Endothelial cell of umbilical vein (primary cell): ENCODE data around the gene C1QA. TPM values are rescaled to one million over a fixed set of nuclear protein-coding genes. Genes with fewer than 3 reads are reported as not detected.

Source experiments
- BruUV-seq: library from RNA; stranded (reverse); fragments of 400-500 nt; replicated peaks from 2 replicates; lab custom pipeline; 2021; lab: Mats Ljungman, UMichigan
- CTCF ChIA-PET: fragments of 300-600, 350-600 bp; sonication (Branson Sonifier 250); formaldehyde crosslinking; loops from one replicate; lab custom pipeline; 2021; ENCODE audit warnings: antibody characterized with exemption, inconsistent platforms; lab: Charles Lee
- POLR2A ChIA-PET: fragments of 300-600, 350-600 bp; sonication (Branson Sonifier 250); formaldehyde crosslinking; loops from one replicate; lab custom pipeline; 2021; ENCODE audit warnings: antibody characterized with exemption, inconsistent platforms; lab: Charles Lee
- DNase-seq: peaks from one replicate; pipeline ENCODE4 v3.0.0-alpha.2; 2011; ENCODE audit warnings: low read depth, low spot score
- FAIRE-seq: peaks from 2 replicates; lab custom pipeline; 2011; peaks lifted over from hg19 to GRCh38; lab: Jason Lieb, UNC
- H2AFZ ChIP-seq: 2 replicates; pipeline ENCODE4 v1.6.0; 2012; ENCODE audit warnings: low read depth, low read length, control low read depth, inconsistent platforms
- H3K27ac ChIP-seq: 2 replicates; pipeline ENCODE4 v1.5.1; 2011; ENCODE audit warnings: low read depth, mild to moderate bottlenecking, control low read depth, low read length, moderate library complexity; ENCODE audit not compliant: insufficient read depth
- H3K27me3 ChIP-seq, 2 experiments: 2 replicates each; pipeline versions ENCODE4 v1.6.0 to v1.6.1; 2011; ENCODE audit warnings: low read length in 2 of 2, mixed read lengths in 1 of 2; ENCODE audit not compliant: control insufficient read depth in 2 of 2, insufficient read depth in 2 of 2
- H3K36me3 ChIP-seq, 2 experiments: 2 replicates in 1 of 2; 3 replicates in 1 of 2; pipeline ENCODE4 v1.5.1; 2011; ENCODE audit warnings: low read length in 2 of 2, mild to moderate bottlenecking in 1 of 2, moderate library complexity in 1 of 2; ENCODE audit not compliant: control insufficient read depth in 2 of 2, insufficient read depth in 2 of 2; ENCODE audit errors: extremely low read depth in 1 of 2
- H3K4me1 ChIP-seq: 3 replicates; pipeline ENCODE4 v1.5.1; 2011; ENCODE audit warnings: mild to moderate bottlenecking, low read length; ENCODE audit not compliant: control insufficient read depth, insufficient read depth; ENCODE audit errors: extremely low read depth
- H3K4me2 ChIP-seq: 2 replicates; pipeline ENCODE4 v1.6.1; 2011; ENCODE audit warnings: low read length, control low read depth, mixed read lengths; ENCODE audit not compliant: insufficient read depth
- H3K4me3 ChIP-seq, 3 experiments: fragments of 200-600 bp in 1 of 3; sonication (generic), shearing (Covaris generic) in 1 of 3; replicated peaks in 1 of 3; 2 replicates each; pipeline ENCODE4 v1.5.1; 2011 to 2016; ENCODE audit warnings: control low read depth in 3 of 3, low read length in 3 of 3, mild to moderate bottlenecking in 2 of 3, inconsistent platforms in 1 of 3, low read depth in 1 of 3, moderate library complexity in 1 of 3; ENCODE audit not compliant: insufficient read depth in 1 of 3
- H3K79me2 ChIP-seq: 2 replicates; pipeline ENCODE4 v1.6.0; 2012; ENCODE audit warnings: low read length, inconsistent platforms; ENCODE audit not compliant: control insufficient read depth, insufficient read depth
- H3K9ac ChIP-seq: replicated peaks from 2 replicates; pipeline ENCODE3; 2011; ENCODE audit warnings: low read length, control low read depth; ENCODE audit not compliant: insufficient read depth; ENCODE audit errors: extremely low read depth
- H3K9me1 ChIP-seq: replicated peaks from 3 replicates; pipeline ENCODE4 v1.6.0; 2011; ENCODE audit warnings: mild to moderate bottlenecking, low read length; ENCODE audit not compliant: control insufficient read depth, insufficient read depth; ENCODE audit errors: extremely low read depth
- H3K9me3 ChIP-seq: replicated peaks from 2 replicates; pipeline ENCODE4 v1.5.1; 2012; ENCODE audit warnings: low read length, inconsistent platforms; ENCODE audit not compliant: control insufficient read depth, insufficient read depth
- H4K20me1 ChIP-seq: replicated peaks from 2 replicates; pipeline ENCODE3; 2011; ENCODE audit warnings: mild to moderate bottlenecking, low read length; ENCODE audit not compliant: control insufficient read depth, insufficient read depth; ENCODE audit errors: extremely low read depth
- CTCF ChIP-seq, 2 donors: IDR thresholded peaks; 1 replicate in 1 of 2; 2 replicates in 1 of 2; pipeline ENCODE4 v1.5.1; 2011; ENCODE audit warnings: low read length in 2 of 2, mild to moderate bottlenecking in 2 of 2, moderate library complexity in 2 of 2, control low read depth in 1 of 2, inconsistent platforms in 1 of 2, low read depth in 1 of 2; ENCODE audit not compliant: insufficient read depth in 1 of 2; ENCODE audit errors: extremely low read depth in 1 of 2
- EZH2 ChIP-seq: IDR thresholded peaks from 2 replicates; pipeline ENCODE4 v1.6.1; 2012; ENCODE audit warnings: borderline replicate concordance, low read depth, mild to moderate bottlenecking, moderate library complexity, low read length, inconsistent platforms; ENCODE audit not compliant: severe bottlenecking
- FOS ChIP-seq: IDR thresholded peaks from 2 replicates; pipeline ENCODE4 v1.6.1; 2011; ENCODE audit warnings: mild to moderate bottlenecking, low read length, moderate library complexity, borderline replicate concordance; ENCODE audit not compliant: insufficient read depth
- GATA2 ChIP-seq: IDR thresholded peaks from 2 replicates; pipeline ENCODE4 v1.7.0; 2011; ENCODE audit warnings: low read depth, mild to moderate bottlenecking, moderate library complexity, mixed read lengths, low read length; ENCODE audit not compliant: insufficient read length, insufficient read depth
- JUN ChIP-seq: IDR thresholded peaks from 2 replicates; pipeline ENCODE4 v1.6.1; 2011; ENCODE audit warnings: borderline replicate concordance, low read depth; ENCODE audit not compliant: insufficient read length, insufficient read depth
- MAX ChIP-seq: IDR thresholded peaks from 2 replicates; pipeline ENCODE4 v1.6.1; 2011; ENCODE audit not compliant: insufficient read depth, insufficient read length
- MYC ChIP-seq: IDR thresholded peaks from one replicate; pipeline ENCODE4 v1.6.1; 2011; ENCODE audit warnings: mild to moderate bottlenecking, low read depth, low read length
- POLR2A ChIP-seq: IDR thresholded peaks from 2 replicates; pipeline ENCODE4 v1.6.1; 2012; ENCODE audit warnings: low read depth, mild to moderate bottlenecking, control low read depth, low read length
- POLR2AphosphoS5 ChIP-seq: IDR thresholded peaks from 2 replicates; pipeline ENCODE4 v1.6.1; 2012; ENCODE audit warnings: low read depth, mild to moderate bottlenecking, control low read depth, low read length, moderate library complexity; ENCODE audit not compliant: insufficient read depth
- dilution Hi-C: fragments of 300-500 bp; cut with MboI; formaldehyde crosslinking; loops from one replicate; pipeline ENCODE4 v1.15.0; 2019; ENCODE audit warnings: low sequenced_read_pairs; ENCODE audit not compliant: extremely low pct_ligation_motif_present
- intact Hi-C: fragments of 100-400 bp; cut with micrococcal nuclease; formaldehyde crosslinking; loops from one replicate; pipeline ENCODE4 v1.10.0; 2022
- polyA plus RNA-seq, 4 experiments: library from polyadenylated mRNA; depleted of rRNA in 3 of 4; stranded (reverse) in 3 of 4; unstranded in 1 of 4; fragments of >200 nt; gene quantifications; 2 replicates each; pipeline versions ENCODE4 v1.2.1 to v1.2.3, GENCODE V29; 2011 to 2012; ENCODE audit warnings: missing spikeins in 1 of 4
- total RNA-seq: library from RNA; stranded (reverse); gene quantifications from 2 replicates; pipeline ENCODE4 v1.2.3, GENCODE V29; 2021

The C1QA gene
- total and polyA plus RNA-seq, 2 donors (not counting 3 experiments of a cell fraction or from before 2014, with no cell fraction given): not detected

GRCh38 chr1:22598736-22599135 lies 37.7 kb upstream of the C1QA start:
- no peak for FAIRE-seq
- no TSS peak for BruUV-seq
- Histone ChIP-seq H3K9ac (no peak overlapping the region), H3K4me2 (no peak overlapping the region), H3K4me1 (no peaks in the 10 kb centered on the region), H3K79me2 (no peaks in the 10 kb centered on the region), H3K4me3 (no peak overlapping the region), H3K9me1 (no peaks in the 10 kb centered on the region), H3K27me3 (peaks cover 0 to 2% of the 10 kb centered on the region in 2 experiments), H3K27ac (no peak overlapping the region), H4K20me1 (no peaks in the 10 kb centered on the region), H2AFZ (no peak overlapping the region), H3K36me3 (no peaks in the 10 kb centered on the region), H3K9me3 (no peaks in the 10 kb centered on the region)
- TF ChIP-seq EZH2: no peak
- TF ChIP-seq FOS: no peak
- TF ChIP-seq GATA2: no peak
- TF ChIP-seq POLR2AphosphoS5: no peak
- TF ChIP-seq CTCF (IDR thresholded peaks at IDR 0.05; ENCODE audit: extremely low read depth in 1 of 2, insufficient read depth in 1 of 2, low read depth in 1 of 2, low read length in 2 of 2): no peak
- TF ChIP-seq MAX: no peak
- TF ChIP-seq JUN: no peak
- no peak for TF ChIP-seq POLR2A
- no peak for TF ChIP-seq MYC
- ChIA-PET POLR2A (no interaction called here), CTCF (no interaction called here)
- no peak for DNase-seq
- dilution Hi-C loops (no loop called here), intact Hi-C loops (no loop called here)
